ENCODE results near the gene TEX51.

The TEX51 gene

GRCh38 chr2:126898636-126899035, at the start of gene TEX51:
TSS of gene TEX51 (plus strand) at chr2:126898890. CDS start at chr2:126898919, 29 bp downstream.
- DNase-seq (ENCODE audit: low read depth) = no peak
- TF ChIP-seq CTCF (IDR thresholded peaks at IDR 0.05; ENCODE audit: control insufficient read depth, extremely low read depth, insufficient read depth) = no peak

GRCh38 chr2:126849054-126849453, 49.6 kb upstream of the TEX51 start:
- no peak overlapping the region for H3K4me3 ChIP-seq (ENCODE audit: low read depth, low read length)
- DNase-seq (ENCODE audit: low read depth) = no peak
- no peak for TF ChIP-seq CTCF (IDR thresholded peaks at IDR 0.05; ENCODE audit: control insufficient read depth, extremely low read depth, insufficient read depth)

More at GRCh38 chr2:126898636-126899035, at the start of gene TEX51:
- H3K4me3 ChIP-seq (ENCODE audit: low read depth, low read length) = no peak within 1 kb of the TSS

- DNase-seq (ENCODE audit: low read depth) = no peak
- no peak for TF ChIP-seq CTCF (IDR thresholded peaks at IDR 0.05; ENCODE audit: control insufficient read depth, extremely low read depth, insufficient read depth)
- H3K4me3 ChIP-seq (ENCODE audit: low read depth, low read length) = no peak overlapping the region
Observed at GRCh38 chr2:126849486-126849885, 49.2 kb upstream of the TEX51 start.

GRCh38 chr2:126849991-126850535, 48.6 kb upstream of the TEX51 start:
- H3K4me3 ChIP-seq (ENCODE audit: low read depth, low read length) = no peak overlapping the region
- TF ChIP-seq CTCF (IDR thresholded peaks at IDR 0.05; ENCODE audit: control insufficient read depth, extremely low read depth, insufficient read depth) = no peak
- DNase-seq (ENCODE audit: low read depth) = no peak

GRCh38 chr2:126850940-126851339, 47.8 kb upstream of the TEX51 start:
- no peak overlapping the region for H3K4me3 ChIP-seq (ENCODE audit: low read depth, low read length)
- no peak for TF ChIP-seq CTCF (IDR thresholded peaks at IDR 0.05; ENCODE audit: control insufficient read depth, extremely low read depth, insufficient read depth)
- DNase-seq (ENCODE audit: low read depth) = no peak

- no peak for TF ChIP-seq CTCF (IDR thresholded peaks at IDR 0.05; ENCODE audit: control insufficient read depth, extremely low read depth, insufficient read depth)
- DNase-seq (ENCODE audit: low read depth) = no peak
- no peak overlapping the region for H3K4me3 ChIP-seq (ENCODE audit: low read depth, low read length)
Observed at GRCh38 chr2:126851756-126852155, 46.9 kb upstream of the TEX51 start.

GRCh38 chr2:126852361-126852760, 46.3 kb upstream of the TEX51 start:
- TF ChIP-seq CTCF (IDR thresholded peaks at IDR 0.05; ENCODE audit: control insufficient read depth, extremely low read depth, insufficient read depth) = no peak
- H3K4me3 ChIP-seq (ENCODE audit: low read depth, low read length) = no peak overlapping the region
- DNase-seq (ENCODE audit: low read depth) = no peak

All from LNCaP clone FGC (cell line).